Right ventricle myocardium superior (tissue), 1 donor: ENCODE data around the gene CHST12. TPM values are rescaled to one million over a fixed set of nuclear protein-coding genes. Genes with fewer than 3 reads are reported as not detected.

ENCODE experiments used
- ATAC-seq: fragments of 200-7000 bp; cut with Tn5 transposase; one replicate; pipeline ENCODE4 v1.9.1; 2020; ENCODE audit warnings: mild to moderate bottlenecking; ENCODE audit not compliant: poor library complexity
- DNase-seq: peaks from one replicate; pipeline ENCODE4 v3.0.0-alpha.2; 2020
- intact Hi-C: fragments of 100-400 bp; cut with DNase I; formaldehyde crosslinking; loops from one replicate; pipeline ENCODE4 v1.11.2; 2022
- total RNA-seq: library from RNA; stranded (reverse); fragmentation: NEBNext Ultra II Directional; extraction: Animal tissue kit (Norgen Biotek cat#: 25700); gene quantifications from one replicate; pipeline ENCODE4 v1.2.1, GENCODE V29; 2021
- donor health status: DM: no; HTN: yes; CAD: no; lungs with severe emphysema.

The CHST12 gene
- total RNA-seq, 1 donor from 2014 or later, result 14.8 TPM

- ATAC-seq (peak; percentile 26), DNase-seq (no peak)
- intact Hi-C loops, result no loop called here
Measured at GRCh38 chr7:2471022-2471329, 67.6 kb downstream of the CHST12 start.

DNA sequence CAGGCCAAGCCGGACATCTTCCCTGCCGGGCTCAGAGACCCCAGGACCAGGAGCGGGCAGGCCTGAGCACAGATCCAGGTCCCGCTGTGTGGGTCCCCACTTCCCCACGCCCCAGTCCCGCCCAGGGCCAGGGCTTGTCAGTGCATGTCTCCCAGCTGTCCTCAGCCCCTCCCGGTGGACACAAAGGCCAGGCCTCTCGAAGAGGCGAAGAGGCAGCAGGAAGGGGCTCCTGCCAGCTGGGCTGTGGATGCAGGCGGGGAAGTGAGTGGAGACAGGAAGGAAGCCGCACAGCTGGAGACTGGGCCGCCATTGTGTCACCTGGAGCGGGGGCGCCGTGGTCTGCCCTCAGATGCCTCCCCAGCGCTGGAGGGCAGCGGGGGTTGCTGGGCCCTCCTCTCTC, 68.0 kb downstream of the CHST12 start:
- DNase-seq, result peak; percentile 72
- peak; percentile 53 for ATAC-seq
- intact Hi-C loops, result no loop called here

DNA sequence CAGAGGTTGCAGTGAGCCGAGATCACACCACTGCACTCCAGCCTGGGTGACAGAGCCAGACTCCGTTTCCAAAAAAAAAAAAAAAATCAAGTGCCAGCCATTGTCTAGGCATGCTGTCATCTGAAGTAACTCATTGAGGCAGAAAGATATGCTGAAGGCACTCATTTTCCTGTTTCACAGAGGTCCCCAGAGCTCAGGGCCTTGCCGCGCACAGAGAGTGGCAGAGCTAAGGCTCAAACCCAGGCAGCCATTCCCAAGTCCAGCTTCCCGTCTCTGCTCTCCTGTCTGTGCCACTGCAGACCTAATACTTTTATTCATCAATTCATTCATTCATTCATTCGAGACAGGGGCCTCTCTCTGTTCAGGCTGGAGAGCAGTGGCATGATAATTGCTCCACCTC, 69.3 kb downstream of the CHST12 start:
- DNase-seq, result no peak
- no peak for ATAC-seq
- intact Hi-C loops, result no loop called here

- ATAC-seq, result no peak
- intact Hi-C loops, result no loop called here
- no peak for DNase-seq
Measured at GRCh38 chr7:2473496-2474180, 70.2 kb downstream of the CHST12 start.

DNA sequence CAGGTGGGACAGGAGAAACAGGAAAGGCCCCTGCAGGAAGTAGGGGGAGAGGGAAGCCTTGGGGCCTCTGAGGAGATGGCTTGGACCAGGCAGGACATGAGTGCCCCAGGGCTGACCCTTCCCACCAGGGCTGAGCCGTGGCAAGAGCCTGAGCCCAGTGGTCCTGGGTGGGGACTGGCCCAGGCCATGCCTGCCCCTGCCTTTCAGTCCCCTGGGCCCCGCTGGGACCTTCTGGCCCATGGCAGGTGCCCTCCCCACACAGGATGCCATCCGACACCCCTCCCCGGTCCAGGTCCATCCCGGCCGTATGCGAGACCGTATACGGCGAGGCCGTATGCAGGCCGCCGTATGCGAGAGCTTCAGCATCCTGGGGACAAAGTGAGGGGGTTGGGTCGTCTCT, 70.8 kb downstream of the CHST12 start:
- intact Hi-C loops, result no loop called here
- ATAC-seq (no peak), DNase-seq (no peak)

DNA sequence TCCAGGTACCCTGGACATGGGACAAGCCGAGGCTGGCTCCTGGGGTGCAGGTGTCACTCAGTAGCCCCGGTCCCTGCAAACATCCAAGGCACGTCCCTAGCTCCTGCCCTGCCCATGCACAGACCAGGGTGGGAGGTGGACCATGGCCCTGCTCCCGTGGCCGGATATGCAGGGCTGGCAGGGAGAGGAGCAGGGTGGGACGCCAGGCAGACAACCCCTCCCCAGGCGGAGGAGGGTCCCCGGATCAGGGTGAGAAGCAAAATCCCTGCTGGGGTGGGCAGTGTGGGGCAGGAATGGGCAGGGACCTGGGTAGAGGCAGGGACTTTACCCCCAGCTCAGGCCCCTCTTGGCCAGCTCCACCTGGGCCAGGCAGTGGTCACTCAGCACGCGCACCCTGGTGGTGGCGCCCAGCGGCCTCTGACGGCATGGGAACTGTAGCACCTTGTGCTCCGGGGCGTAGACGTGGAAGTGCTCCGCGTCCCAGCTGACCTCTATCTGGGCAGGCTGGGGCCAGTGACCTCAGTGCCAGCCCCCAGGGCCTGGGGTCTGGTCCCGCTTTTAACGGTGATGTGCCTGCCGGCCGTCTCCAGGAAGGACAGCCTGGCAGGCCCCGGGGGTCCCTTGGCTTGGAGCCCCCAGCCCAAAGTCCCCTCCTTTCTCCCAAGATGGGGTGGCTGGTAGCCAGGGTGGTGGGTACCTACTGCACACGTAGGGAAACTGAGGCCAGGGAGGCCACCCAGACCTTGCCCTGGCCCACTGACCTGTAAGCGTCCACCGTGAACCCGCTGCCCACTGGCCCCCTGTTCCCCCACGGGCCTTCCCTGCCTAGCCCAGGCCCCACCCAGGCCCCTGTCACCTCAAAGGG, 71.6 kb downstream of the CHST12 start:
- intact Hi-C loops, result no loop called here
- ATAC-seq (no peak), DNase-seq (no peak)

GRCh38 chr7:2475678-2476015, 72.2 kb downstream of the CHST12 start:
- DNase-seq, result no peak
- ATAC-seq, result no peak
- intact Hi-C loops, result no loop called here

DNA sequence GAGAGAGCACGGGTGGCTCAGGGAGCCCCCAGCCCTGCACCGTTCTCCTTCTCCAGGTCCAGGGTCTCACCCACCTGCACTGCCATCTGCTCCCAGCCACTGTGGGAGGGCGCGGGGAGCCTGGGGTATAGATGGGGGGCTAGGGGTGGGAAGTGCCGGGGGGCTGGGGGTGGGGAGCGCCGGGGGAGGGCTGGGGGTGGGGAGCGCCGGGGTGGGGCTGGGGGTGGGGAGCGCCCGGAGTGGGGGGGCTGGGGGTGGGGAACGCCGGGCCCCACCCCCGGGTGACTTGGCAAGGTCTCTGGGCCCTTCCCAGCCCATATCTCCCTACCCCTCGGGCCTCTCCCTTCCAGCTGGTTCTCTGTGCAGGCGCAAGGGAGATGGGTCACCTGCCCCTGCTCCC, 72.9 kb downstream of the CHST12 start, which contains the start of gene GRIFIN:
Gene GRIFIN (minus strand): TSS at position 101 of the 400 bp plus-strand sequence. CDS start 15 bp downstream, at position 86.
- intact Hi-C loops, result no loop called here
- DNase-seq, result no peak
- no peak for ATAC-seq

GRCh38 chr7:2476776-2477446, 73.5 kb downstream of the CHST12 start:
- intact Hi-C loops, result no loop called here
- no peak for DNase-seq
- ATAC-seq, result no peak

DNA sequence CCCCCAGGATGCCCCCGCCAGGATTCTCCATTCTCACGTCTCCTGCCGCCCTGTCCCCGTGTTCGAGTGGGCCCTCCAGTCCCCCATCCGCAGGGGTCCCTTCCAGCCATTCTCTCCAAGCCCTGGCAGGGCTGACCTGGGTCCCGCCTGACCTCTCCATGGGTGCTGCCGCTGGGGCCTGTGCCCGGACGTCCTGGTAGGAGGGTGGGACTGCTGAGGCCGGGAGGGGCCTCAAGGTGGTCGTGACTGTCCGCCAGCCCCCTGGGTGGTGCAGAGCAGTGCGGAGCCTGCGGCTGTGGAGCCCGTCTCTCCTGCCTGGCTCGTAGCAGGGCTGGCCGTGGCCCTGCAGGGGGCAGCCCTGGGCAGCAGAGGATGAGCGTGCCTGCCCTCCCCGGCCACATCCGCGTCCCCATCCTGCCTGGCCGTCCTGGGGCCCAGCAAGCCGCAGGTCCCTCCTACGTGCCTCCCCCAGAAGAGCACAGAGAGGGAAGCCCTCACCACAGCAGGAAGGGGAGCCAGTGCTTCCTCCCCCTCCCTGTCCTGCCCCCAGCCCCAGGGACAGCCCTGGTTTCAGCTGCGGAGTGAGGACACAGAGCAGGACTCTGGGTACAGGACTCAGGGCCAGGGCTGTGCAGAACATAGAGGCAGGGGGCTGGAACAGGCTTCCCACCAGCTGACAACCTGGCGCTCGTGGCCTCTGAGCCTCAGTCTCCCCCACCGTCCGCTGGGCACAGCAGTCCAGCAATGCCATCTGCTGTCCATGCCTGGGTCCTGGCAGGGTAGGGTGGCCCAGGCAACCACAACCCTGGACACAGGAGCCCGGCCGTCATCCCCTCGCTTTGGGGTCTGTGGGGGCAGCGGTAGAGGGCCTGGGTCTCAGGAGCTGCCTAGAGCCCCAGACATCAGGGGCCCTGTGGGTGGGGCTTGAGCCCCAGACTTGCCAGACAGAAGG, 74.3 kb downstream of the CHST12 start:
- DNase-seq, result peak; percentile 81
- intact Hi-C loops, result no loop called here
- ATAC-seq, result peak; percentile 88

DNA sequence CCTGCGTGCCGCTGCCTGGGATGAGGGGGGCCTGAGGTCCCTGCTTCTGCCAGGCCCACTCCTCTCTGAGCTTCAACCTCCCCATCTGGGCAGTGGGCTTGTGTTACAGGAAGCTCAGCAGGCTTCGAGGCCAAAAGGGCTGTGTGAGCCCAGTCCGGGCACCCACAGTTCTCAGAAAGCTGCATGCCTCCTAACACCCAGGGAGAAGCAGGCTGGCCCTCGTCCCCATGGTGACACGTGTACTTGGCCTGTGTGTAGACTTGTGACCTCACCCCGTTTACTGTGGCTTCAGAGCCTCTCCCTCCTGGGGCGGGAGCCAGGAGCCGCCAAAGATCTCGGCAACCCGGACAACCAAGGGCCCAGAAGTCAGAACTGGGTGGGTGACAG, 75.0 kb downstream of the CHST12 start:
- DNase-seq, result peak; percentile 84
- peak; percentile 83 for ATAC-seq

DNA sequence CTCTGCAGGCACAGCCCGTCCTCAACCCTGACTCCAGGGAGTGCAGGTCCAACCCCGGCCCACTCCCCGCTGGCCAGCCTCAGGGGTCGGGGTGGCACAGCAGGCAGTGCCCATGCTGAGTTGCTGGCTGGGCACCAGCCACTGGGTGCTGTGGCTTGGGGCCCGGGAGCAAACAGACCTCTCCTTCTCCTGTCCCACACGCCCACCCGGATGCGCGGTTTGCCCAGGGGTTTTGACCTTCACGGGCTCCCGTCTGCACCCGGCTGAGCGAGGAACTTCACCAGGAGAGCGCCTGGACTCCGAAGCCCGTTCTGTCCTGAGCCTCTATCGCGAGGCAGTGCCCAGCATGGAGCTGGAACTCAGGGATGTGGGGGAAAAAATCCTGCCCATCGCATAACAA, 75.4 kb downstream of the CHST12 start:
- DNase-seq (no peak), ATAC-seq (peak; percentile 7)
- intact Hi-C loops, result no loop called here

More for the DNA sequence above, 75.0 kb downstream of the CHST12 start:
- intact Hi-C loops, result no loop called here

GRCh38 chr7:2479276-2480069, 76.1 kb downstream of the CHST12 start:
- ATAC-seq (no peak), DNase-seq (no peak)
- intact Hi-C loops, result loop anchor here (5.0 kb wide), 1 partner anchor 48 kb away; no protein-coding TSS in a partner anchor

GRCh38 chr7:2480070-2480408, 76.6 kb downstream of the CHST12 start:
- no peak for ATAC-seq
- intact Hi-C loops, result loop anchor here (5.0 kb wide), 1 partner anchor 47 kb away; no protein-coding TSS in a partner anchor
- DNase-seq, result no peak

DNA sequence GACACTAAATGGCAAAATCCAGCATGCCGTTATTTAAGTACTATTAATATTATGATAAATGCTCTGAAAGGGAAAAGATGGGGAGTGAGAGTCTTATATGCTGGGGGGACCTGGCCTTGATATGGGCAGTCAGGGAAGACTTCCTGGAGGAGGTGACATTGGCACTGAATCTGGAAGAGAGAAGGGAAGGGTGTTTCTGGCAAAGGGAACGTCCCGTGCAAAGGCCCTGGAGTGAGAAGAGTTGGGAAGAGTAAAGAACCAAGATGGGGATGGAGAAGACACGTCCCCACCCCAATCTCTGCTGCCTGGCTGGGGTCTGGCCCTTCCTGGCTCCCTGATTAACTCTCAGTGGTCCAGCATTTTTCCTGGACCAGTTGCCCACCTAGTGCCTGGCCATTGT, 77.8 kb downstream of the CHST12 start:
- intact Hi-C loops, result loop anchor here (5.0 kb wide), 1 partner anchor 46 kb away; no protein-coding TSS in a partner anchor
- no peak for ATAC-seq
- DNase-seq, result no peak

- intact Hi-C loops, result loop anchor here (5.0 kb wide), 1 partner anchor 44 kb away; no protein-coding TSS in a partner anchor
- ATAC-seq (no peak), DNase-seq (no peak)
Measured at GRCh38 chr7:2482725-2483451, 79.5 kb downstream of the CHST12 start.

GRCh38 chr7:2483494-2483893, 80.1 kb downstream of the CHST12 start:
- DNase-seq (no peak), ATAC-seq (no peak)
- intact Hi-C loops, result loop anchor here (5.0 kb wide), 1 partner anchor 44 kb away; no protein-coding TSS in a partner anchor
